Fibroblast of peridontal ligament (primary cell): Measurements from ENCODE around the gene SYCP2L.
"Not testable (repeated sequence)": the region's sequence is repeated elsewhere in the genome, so short reads cannot be mapped to it uniquely, and the experiment has no call there.

Source experiments
- DNase-seq: peaks from one replicate; pipeline ENCODE4 v3.0.0-alpha.2; 2010; ENCODE audit errors: extremely low read depth

SYCP2L gene

DNA sequence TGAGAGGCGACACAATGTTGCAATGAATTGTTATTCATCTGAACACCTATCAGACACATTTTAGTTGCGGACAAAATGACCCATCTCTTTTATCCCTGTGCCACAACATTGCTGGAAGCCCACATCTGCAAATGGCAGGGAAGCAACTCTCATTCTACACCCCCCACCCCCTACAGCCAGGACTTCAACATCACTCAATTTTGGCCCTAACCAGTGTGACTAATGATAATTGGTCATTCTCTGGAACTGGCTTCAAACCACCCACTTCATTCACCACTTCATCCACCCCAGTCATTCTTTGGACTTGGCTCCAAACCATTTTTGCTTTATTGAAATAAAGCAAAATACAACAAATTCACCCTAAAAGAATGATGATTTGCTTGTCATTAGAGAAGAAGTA lies 6.5 kb upstream of the SYCP2L start:
- no peak for DNase-seq

DNA sequence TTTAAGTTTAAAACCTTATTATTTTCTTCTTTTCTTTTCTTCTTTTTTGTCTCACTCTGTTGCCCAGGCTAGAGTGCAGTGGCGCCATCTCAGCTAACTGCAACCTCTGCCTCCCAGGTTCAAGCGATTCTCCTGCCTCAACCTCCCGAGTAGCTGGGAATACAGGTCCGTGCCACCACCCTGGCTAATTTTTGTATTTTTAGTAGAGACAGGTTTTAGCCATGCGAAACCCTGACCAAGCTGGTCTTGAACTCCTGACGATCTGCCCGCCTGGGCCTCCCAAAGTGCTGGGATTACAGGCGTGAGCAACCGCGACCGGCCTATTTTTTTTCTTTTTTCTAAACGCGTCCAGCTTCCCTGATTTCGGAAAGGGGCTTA lies 4.6 kb upstream of the SYCP2L start:
- DNase-seq: not testable (repeated sequence)

DNA sequence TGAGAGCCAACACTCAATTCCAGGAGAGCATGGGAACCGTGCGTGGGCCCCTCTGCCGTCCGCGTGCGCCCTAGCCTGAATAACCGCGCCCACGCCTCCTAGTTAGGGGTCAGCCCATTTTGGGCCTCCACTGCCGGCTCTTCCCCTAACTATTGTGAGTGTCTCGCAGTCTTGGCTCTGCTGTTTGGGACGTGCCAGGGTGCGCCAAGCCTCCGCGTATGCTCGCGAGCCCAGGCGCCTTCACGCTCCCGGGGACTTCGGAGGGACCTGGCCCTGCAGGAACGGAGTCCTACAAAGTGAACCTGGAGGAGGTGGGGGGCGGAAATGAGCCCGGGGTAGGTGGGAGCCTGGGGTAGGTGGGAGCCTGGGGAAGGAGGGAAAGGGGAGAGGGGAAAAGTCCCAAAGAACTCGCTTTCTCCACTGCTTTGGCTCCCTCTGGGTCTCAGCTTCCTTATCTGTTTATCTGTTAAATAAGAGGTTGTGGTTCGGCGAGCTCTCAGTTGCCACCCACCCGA lies 4.1 kb upstream of the SYCP2L start:
- no peak for DNase-seq

DNA sequence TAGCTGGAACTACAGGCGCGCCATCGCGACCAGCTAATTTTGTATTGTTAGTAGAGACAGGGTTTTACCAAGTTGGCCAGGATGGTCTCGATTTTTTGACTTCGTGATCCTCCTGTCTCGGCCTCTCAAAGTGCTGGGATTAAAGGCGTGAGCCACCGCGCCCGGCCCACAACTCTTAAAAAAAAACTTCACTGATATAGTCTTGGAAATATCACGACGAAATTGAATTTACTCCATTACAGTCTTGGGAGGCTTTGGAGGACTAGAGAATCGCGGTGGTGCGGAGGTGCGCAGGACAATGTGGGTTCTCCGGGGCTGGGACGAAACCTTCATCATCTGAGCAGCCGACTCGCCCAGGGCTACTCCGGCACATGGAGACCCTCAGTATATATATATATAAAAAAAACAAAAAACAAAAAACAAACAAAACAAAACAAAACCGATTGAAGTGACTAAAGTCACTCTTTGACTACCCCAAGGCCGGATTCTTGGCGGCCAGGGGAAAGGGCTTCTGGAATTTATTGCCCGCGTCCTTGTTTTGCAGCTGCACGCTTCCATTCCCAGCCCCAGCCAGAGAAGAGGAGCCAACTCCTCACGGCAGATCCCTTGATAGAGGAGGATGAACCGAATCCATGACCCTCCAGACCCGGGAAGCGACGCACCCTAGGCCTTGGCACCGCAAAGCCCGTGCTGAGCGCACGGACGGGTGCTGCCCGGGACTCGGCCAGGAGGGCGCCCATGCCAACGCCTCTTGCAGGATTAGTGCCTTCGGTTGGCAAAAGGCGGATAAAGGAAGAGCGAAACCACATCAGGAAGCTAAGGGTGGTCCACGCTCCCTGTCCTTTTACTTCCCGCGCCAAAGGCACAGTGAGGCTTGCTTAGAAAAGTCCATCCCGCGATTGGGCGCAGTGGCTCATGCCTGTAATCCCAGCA lies 3.3 kb upstream of the SYCP2L start:
- no peak for DNase-seq

DNA sequence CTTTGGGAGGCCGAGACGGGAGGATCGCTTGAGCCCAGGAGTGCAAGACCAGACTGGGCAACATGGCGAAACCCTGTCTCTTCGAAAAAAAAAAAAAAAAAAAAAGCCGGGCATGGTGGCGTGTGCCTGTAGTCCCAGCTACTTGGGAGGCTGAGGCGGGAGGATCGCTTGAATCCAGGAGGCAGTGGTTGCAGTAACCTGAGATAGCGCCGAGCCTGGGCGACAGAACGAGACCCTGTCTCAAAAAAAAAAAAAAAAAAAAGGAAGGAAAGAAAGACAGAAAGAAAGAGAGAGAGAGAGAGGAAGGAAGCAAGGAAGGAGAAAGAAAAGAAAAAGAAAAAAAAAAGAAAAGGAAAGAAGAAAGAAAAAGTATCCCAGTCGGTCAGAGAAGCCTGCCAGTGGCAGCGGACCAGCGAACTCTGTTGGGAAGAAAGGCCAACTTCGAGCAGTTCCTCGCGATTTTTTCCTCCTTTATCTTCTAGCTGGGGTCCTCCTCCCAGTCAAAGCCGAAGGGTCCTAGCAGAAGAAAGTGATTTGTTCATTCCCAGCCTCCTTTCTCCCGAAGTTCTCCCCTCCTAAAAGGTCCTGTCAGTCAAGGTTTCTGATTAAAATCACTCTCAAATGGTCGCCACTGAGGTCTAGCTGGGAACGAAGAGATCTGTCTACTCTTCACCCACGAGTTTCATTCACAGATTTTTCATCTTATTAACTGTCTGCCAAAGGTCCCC lies 2.4 kb upstream of the SYCP2L start:
- DNase-seq: no peak

DNA sequence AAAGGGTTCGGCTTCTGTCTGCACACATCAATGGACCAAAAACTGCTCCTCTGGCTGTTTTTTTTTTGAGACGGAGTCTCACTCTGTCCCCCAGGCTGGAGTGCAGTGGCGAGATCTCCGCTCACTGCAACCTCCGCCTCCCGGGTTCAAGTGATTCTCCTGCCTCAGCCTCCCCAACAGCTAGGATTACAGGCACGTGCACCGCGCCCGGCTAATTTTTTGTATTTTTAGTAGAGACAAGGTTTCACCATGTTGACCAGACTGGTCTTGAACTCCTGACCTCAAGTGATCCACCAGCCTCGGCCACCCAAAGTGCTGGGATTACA lies 524 bp upstream of the SYCP2L start:
- DNase-seq: not testable (repeated sequence)

GRCh38 chr6:10890151-10890550 lies 3.3 kb downstream of the SYCP2L start:
- no peak for DNase-seq

DNA sequence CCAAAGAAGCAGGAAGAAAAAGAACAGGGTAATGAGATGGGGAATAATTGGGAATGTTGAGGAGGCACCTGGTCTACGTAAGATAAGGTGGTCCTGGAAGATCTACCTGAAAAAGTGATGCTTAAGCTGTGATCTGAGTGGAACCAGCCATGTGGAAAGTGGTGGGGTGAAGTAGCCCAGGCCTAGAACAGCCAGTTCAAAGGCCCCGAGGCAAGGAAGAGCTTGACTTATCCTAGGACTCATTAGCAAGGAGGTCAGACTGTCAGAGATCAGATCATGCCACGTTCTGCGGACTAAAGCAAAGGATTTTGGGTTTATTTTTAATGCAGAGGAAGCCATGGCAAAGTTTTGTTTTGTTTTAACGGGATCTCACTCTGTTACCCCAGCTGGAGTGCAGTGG lies 5.1 kb downstream of the SYCP2L start:
- no peak for DNase-seq

DNA sequence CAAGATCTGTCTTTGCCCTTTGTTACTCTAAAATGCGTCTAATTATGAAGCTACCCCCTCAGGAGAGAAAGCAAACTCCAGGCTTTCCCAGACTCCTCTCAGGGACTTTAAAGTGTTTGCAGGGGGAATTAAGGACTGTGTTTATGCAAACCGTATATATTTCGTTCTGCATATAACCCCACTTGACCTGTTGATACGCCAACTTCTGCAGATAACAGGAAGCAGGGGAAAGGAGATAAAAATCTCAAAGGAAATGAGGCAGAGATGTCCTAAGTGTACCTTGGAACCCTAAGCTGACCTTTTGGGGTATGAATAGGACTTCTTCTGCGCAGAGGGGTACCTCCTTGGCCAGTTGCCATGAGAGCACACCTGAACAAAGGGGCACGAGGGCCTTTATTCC lies 8.1 kb downstream of the SYCP2L start:
- no peak for DNase-seq

DNA sequence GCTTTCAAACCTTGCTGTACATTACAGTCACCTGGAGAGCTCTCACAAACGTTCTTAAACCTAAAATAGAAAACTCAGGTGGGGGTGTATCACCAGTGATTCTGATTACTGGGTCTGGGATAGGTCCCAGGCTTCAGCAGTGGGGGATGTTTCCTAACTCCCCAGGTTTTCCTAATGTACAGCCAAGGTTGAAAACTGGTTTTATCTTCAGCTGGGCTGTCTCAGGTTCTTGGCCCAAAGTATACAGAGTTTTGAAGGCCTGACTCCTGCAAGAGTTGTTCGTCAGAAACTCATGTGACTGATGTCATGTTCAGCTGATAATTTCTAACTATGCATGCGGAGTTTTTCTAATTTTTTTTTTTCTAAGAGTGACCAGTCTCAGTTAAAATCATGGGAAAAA lies 9.8 kb downstream of the SYCP2L start:
- no peak for DNase-seq

DNA sequence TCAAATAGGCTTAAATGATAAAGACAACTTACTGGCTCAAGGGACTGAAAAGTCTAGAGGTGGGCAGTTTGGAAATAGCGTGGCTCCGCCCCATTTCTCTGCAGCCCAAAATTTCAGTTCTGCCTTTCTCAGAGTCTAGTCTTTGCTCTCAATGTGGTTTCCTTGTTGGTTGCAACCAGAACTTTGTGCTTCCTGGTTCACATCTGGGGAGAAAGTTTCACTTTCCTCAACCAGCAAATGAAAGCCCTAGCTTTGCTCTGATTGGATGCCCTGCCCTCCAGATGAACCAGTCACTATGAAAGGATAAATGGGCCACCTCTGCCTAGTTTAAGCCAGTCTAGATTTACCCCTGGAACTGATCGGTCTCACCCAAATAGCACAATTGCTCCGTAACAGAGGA lies 14.9 kb downstream of the SYCP2L start:
- DNase-seq: no peak

GRCh38 chr6:10904015-10904414 lies 17.2 kb downstream of the SYCP2L start:
- no peak for DNase-seq

- DNase-seq: no peak
Measured at GRCh38 chr6:10908228-10908627, 21.4 kb downstream of the SYCP2L start.

- not testable (repeated sequence) for DNase-seq
Measured at GRCh38 chr6:10919520-10919919, 32.7 kb downstream of the SYCP2L start.

- no peak for DNase-seq
Measured at GRCh38 chr6:10933126-10933525, 46.3 kb downstream of the SYCP2L start.

DNA sequence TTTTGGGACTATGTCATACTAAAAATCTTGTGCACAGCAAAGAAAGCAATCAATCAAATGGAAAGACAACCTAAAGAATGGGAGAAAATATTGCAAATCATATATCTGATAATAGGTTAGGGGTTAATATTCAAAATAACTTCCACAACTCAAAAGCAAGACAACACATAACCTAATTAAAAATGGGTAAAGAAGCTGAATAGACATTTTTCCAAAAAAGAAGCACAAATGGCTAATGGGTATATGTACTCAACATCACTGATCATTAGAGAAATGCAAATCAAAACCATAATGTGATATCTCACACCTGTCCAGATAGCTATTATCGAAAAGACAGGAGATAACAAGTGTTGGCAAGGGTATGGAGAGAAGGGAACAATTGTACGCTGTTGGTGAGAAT lies 53.0 kb downstream of the SYCP2L start:
- DNase-seq: no peak

DNA sequence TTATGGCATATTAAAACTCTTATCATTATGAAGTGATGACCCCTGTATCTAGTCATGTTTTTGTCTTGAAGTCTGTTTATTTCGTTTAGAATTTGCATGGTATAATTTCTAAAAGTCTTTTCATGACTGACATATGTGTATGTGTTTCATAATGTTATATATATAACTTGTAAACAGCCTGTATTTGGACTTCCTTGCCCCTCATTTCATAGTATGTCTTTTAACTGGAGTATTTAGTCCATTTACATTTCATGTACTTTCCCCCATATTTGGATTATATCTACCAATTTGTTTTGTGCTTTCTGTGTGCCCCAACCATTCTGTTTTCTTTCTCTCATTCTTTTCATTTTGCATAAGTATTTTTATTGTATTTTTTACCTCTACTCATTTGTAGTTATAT lies 59.0 kb downstream of the SYCP2L start:
- no peak for DNase-seq

DNA sequence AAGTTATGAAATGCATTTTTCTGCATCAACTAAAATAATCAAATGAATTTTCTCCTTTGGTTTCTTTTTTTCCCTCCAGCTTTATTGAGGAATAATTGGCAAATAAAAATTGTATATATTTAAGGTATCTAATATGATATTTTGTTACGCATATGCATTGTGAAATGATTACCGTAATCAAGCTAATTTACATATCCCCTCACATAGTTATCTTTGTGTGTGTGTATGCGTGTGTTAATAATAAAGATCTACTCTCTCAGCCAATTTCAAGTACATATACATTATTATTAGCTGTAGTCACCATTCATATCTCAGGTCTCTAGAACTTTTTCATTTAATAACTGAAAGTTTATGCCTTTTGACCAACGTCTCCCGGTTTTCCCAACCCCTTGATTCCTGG lies 61.1 kb downstream of the SYCP2L start:
- DNase-seq: no peak

DNA sequence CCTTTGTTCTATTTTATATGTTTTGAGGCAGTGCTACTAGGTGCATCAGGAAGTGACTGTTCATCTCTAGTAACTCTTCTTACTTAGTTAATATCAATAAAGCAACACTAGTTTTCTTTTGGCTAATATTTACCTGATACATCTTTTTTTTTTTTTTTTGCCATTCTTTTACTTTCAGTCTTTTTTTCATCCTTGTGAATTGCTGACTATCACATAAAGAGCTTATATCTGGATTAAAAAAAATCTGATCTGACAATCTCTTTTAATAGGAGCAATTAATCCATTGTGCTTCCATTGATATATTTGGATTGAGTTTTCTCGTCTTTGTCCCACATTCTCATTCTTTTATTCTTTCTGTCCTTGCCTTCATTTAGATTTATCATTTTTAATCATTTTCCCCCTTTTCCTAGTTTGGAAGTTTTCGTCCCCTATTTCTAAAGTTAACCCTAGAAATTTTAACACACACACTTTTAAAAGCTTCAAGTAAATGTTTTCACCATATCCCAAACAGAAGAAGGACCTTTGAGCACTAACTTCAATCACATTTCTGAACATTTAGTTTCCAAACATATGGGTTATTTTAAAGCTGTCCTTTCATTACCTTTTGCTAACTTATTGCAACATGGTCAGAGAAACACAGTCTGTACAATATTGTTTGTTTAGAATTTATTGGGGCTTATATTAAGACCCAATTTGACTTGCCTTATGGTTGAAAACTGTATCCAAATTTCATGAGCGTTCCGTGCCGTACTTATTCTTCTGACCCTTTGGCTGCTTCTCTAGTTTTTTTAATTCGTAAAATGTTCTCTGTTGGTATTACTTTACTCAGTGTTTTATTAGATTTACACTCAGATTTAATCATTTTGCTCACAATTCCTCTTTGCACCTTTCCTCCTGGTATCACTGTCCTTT lies 63.0 kb downstream of the SYCP2L start:
- no peak for DNase-seq

DNA sequence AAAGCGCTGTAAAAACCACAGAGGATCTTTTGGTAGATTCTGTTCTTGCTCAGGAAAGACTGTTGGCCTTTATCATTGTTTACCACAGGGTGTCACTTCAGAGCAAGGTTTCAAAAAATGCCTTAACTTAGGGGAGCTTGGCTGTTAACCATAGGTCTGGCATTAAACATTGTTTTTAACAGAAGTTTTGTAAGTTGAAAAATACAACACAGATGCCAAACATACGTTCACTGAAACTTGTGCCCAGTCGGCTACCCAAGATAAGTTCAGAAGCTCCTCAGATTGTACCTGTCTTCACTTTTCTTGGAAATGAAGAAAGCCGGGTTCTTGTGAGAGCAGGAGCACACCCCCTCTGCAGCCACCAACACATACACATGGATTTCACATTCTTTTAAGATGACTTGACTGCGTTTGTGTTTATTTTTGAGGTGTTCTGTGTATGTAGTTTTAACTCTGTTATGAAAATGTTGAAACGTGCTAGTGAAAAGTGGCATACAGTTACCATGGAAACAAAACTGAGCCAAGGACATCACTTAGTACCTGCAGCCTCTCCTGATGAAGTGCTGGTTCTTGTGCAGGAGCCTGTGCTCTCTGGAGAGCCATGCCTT lies 64.9 kb downstream of the SYCP2L start:
- peak; percentile 73 for DNase-seq

DNA sequence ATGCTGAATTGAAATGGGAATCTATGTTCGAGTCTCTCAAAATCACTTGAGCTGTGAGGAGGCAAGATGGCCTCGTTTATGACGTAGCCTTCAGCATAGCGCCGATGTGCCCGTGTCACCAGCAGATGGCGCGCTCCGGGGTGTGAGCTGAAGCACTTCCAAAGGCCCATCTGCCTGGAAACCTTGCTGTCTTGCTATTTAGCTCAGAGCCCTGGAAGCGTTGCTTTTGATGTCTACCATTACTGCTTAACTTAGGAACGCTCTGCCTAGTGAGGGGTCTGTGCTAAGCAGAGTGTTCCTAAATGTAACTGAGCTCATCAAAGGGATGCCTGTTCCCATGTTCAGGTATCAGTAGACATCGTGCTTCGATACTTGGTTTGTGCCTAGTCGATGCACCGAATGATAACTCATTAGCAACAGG lies 67.7 kb downstream of the SYCP2L start:
- peak; percentile 74 for DNase-seq

GRCh38 chr6:10956776-10957175 lies 69.9 kb downstream of the SYCP2L start:
- DNase-seq: no peak
